Posterior vena cava (tissue), 2 donors: ENCODE data around the gene ITGA11. TPM values are rescaled to one million over a fixed set of nuclear protein-coding genes. Genes with fewer than 3 reads are reported as not detected.

ENCODE experiments used
- DNase-seq: peaks from one replicate; pipeline ENCODE4 v3.0.0-alpha.2; 2020; ENCODE audit warnings: low spot score
- intact Hi-C, 2 donors: fragments of 100-400 bp; cut with DNase I; formaldehyde crosslinking; loops; one replicate each; pipeline versions ENCODE4 v1.14.1 to v1.14.2; 2022 to 2023
- total RNA-seq, 2 donors: library from RNA; stranded (reverse); fragmentation: NEBNext Ultra II Directional; extraction: Animal tissue kit (Norgen Biotek cat#: 25700); gene quantifications; one replicate each; pipeline ENCODE4 v1.2.1, GENCODE V29; 2021
- donor health status: DM: yes; HTN: yes; CAD: no.
- donor health status: DM: yes; HTN: yes; CAD: no.

The ITGA11 gene
- total RNA-seq, 2 donors from 2014 or later = 23.1 to 62.5 TPM

DNA sequence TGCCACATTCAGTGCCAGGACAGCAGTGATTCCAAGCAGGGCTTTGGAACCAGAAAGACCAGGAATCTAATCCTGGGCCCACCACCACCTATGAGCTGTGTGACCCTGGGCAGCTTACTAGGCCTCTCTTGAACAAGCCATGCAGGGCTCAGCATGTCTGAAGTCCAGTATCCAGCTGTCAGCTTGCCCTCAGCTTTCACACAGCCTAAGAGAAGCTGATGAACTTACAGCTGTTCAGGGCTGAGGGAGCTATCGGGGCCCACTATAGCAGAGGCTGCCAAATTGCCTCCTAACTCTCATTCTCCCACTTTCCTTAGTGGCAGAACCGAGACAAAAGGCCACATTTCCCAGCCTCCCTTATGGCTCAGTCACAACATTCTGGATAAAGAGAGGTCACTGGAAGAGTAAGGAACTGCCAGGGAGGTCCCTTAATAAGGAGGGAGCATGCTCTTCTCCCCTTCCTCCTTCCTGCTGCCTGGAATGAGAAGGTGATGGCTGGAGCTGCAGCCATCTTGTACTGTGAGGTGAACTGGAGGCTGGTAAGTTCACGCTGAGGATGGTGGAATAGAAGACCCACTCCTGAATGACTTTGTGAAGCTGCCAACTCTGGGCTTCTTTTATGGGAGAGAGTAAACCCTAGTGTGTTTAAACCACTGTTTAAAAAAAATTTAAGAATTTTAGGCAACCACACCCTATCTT is 120.0 kb downstream of the ITGA11 start:
- intact Hi-C loops = no loop called here
- DNase-seq = no peak

DNA sequence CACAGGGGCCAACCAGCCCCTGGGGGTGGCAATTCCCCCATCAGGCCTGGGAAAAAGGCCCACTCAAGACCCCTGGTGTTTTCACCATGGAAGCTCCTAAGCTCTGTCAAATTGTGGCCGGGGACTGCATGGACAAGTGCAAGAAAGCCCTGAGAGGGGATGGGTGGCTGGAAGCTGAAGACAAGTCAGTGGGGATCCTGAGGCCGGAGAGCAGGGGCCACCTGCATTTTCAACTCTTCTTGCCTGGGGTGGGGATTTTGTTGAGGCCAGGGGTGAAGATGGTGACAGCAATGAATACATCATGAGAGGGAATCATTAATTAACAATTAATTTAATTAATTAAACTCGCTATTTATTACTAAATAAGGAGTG is 120.5 kb downstream of the ITGA11 start:
- intact Hi-C loops = no loop called here
- no peak for DNase-seq

DNA sequence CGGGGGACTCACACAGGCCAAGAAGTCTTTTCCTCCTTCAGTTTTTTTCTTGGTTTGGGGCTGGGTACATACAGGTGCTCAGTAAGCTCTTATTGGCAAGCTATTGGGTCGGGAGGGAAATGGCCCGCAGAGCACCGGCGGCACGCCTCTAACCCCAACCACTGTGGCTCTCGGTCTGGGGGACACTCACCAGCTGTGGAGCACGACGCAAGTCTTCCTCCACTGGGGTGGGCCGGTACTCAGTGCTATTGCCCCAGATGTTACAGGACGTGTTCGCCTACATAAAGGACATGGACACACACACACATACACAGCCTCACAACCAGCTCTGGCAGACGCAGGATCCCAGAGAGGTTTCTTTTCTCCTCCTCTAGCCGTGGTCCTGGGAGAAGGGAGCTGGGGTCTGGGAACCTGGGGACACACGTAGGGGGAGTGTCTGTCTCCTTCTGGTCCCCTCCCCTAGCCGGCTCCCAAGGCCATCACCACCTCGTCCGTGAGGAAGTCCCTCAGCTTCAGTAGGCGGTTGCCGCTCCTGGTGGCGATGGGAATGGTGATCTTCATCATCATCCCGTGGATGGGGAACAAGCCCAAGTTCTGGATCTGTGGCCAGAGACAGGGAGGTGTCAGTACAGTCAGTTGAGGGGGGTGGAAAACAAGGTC is 121.0 kb downstream of the ITGA11 start:
- intact Hi-C loops = no loop called here
- peak; percentile 57 for DNase-seq

DNA sequence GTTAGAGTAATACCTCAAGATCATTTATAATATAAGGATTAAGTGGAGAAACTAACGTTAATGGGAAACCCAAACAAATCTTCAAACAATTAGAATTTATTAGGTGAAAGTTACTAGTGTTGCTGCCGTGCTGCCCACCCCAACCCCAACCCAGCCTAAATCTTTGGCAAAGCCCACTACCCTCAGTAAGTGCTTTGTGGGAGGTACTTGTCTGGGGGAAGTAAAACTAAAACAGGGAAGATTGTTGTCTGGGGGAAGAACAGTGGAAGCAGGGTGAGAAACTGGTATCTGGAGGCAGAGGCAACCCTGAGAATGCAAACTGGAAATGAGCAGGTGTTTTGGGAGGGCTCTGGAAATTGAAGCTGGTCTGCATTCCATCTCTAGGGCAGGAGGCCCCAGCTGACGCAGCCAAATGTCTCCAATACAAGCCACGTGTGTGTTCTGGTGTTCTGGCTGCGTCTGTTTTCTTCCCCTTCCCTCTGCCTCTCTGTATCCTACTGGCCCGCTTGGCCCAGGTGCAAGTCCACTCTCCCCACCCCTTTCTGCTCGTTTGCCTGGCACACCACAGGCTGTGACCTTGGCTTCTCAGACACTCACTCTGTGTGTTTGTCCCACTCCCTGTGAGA is 121.7 kb downstream of the ITGA11 start:
- intact Hi-C loops = no loop called here
- DNase-seq = no peak

DNA sequence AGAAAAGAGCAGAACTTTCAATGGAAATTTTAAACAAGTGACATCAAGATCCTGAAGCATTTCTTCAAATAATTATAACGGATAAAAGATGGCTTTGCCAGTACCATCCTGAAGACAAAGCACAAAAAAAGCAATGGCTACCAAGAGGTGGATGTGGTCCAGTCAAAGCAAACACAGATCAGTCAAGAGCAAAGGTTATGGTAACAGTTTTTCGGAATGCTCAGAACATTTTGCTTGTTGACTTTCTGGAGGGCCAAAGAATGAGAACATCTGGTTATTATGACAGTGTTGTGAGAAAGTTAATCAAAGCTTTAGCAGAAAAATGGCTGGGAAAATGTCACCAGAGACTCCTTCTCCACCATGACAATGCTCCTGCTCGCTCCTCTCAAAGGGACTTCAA is 122.9 kb downstream of the ITGA11 start:
- no peak for DNase-seq
- intact Hi-C loops = loop anchor here (5.0 to 10.0 kb wide), 3 partner anchors 52 to 366 kb away; no protein-coding TSS in a partner anchor

DNA sequence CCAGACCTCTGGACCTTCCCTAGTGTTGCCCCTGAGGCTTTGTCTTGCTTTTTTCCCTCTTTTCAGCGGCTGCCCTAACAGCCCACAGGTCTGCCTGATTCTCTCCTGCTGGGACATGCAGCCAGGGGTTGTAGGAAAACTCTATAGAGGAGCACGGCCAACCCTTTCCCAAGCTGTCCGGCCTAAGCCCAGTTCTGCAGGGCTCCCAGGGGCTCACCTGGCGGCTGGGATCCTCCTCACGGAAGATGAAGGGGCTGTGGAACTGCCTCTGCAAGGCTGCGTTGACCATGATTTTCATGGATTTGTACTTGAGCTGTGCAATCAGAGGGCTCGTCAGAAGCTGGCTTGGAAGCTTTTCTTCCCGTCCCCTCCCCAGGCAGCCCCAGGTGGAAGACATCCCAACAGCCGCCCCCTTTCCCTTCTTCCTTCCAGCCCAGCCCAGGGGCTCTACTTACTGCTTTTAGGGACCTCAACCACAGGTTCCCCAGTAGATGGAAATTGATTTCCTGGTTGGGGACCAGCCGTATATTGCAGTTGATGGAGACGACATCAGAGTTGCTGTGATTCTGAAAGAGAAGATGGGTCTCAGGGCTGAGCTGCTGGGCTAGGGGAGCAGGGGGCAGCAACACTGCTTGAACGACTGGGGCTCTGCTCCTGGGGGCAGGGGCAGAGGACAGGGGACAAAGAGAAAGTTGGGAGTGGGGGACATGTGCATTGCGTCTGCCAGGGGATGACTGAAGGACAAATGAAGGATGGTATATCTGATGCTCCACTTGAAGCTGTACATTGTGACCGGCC is 124.6 kb downstream of the ITGA11 start:
- DNase-seq = no peak
- intact Hi-C loops = loop anchor here (5.0 to 10.0 kb wide), 3 partner anchors 50 to 367 kb away; no protein-coding TSS in a partner anchor

DNA sequence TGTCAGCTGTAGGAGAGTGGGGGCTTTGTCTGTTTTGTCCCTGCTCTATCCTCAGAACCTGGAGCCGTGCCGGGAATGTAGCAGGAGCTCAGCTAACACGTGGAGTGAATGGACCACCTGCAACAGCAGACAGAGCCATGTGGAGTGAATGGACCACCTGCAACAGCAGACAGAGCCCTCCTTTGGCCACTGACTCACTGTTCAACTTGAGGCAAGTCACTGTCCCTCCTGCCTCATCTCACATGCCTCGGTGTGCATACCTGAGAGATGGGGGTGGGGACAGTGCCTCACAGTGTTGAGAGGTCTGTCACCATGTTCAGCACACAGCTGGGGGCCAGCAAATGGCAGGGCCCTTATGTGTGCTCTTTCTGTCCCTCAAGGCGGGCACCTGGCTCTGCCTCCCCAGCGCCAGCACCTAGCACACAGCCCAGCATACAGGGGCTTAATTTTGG is 126.5 kb downstream of the ITGA11 start:
- no peak for DNase-seq
- intact Hi-C loops = loop anchor here (5.0 to 10.0 kb wide), 3 partner anchors 48 to 369 kb away; no protein-coding TSS in a partner anchor

DNA sequence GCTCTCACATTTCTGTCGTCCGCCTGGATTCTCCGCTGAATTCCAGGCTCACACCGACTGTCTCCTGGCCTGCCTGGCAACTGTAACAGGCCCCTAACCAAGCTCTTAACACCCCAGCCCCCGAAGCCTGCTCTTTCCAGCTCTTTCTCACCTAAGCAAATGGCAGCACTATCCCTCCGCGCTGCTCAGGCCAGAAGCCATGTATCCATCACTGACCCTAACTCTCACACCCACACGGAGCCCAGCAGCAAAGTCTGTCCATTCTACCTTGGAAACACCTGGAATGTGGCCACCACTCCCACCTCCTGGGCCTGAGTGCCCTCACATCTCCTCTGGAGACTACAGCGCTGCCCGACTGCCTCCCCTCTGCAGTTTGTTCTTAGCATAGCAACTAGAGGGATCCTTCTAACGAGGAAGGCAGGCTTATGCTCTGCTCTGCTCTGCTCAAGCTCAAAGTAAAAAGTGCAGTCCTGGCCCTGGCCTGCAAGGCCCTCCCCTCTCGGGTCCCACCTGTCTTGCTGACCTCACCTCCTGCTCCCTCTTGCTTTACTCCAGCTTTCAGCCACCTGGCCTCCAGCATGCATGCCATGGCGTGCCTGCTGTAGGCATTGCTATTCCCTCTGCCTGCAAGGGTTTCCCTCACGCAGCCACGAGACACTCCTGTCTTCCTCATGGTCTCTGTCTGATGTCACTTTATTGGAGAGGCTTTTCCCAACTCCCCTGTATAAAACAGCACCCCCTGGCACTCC is 127.2 kb downstream of the ITGA11 start:
- peak; percentile 77 for DNase-seq
- intact Hi-C loops = loop anchor here (5.0 to 10.0 kb wide), 4 partner anchors 47 to 370 kb away; no protein-coding TSS in a partner anchor

DNA sequence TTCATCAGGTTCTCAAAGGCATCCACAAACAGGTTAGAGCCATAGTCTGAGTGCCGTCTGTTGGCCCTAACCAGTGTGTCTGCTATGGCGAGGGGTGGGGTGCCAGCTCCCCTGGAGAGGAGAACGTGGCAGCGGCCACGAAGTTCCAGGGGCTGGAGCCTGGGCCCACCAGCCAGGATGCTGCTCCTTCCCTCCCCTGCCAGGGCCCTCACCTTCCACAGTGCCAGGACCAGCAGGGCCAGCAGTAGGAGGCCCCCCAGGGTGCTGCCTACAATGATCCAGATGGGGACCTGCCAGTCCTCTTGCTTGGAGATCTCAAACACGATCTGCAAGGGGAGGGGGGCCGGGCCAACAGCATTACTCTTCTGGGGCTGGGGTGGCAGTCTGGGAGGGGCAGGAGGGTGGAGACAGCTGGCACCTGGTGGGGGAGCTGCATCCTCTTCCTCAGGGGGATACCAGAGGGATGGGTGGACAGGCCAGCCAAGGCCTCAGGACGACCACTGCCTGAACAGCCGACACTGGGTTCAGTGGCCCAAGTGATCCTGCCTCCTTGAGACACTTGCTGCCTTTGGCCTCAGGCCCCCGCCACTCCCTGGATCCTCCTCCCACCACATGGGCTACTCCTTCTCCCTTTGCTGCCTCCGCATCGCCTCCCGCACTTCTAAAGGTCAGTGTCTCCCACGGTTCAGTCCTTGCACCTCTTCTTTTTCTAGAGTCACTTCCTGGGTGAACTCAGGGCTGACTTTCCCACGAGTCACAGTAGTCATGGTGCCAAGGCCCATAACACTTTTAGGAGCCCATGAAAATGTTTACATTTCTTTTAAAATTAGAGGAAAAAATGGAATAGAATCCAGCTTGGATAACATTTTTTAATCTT is 128.2 kb downstream of the ITGA11 start:
- DNase-seq = peak; percentile 79
- intact Hi-C loops = loop anchor here (5.0 to 10.0 kb wide), 3 partner anchors 79 to 371 kb away; no protein-coding TSS in a partner anchor

DNA sequence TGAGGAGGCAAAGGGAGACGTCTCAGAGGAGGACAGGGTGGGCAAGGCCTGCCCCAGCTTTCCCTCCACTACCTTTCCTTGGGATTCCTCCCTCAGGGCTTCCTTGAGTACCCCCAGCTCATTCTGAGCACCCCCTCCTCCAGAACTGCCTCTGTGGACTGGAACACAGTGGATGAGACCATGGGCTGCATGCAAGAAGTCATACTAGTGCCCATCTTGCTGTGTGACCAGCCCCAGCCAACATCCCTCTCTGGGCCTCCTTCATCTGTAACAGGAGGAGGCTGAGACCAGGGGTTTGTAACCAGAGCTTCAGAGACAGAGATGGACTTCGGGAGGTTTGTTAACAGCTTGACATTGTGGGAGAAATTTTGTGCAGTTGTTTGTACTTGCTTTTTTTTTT is 128.8 kb downstream of the ITGA11 start:
- intact Hi-C loops = loop anchor here (5.0 to 10.0 kb wide), 3 partner anchors 79 to 372 kb away; no protein-coding TSS in a partner anchor
- no peak for DNase-seq

DNA sequence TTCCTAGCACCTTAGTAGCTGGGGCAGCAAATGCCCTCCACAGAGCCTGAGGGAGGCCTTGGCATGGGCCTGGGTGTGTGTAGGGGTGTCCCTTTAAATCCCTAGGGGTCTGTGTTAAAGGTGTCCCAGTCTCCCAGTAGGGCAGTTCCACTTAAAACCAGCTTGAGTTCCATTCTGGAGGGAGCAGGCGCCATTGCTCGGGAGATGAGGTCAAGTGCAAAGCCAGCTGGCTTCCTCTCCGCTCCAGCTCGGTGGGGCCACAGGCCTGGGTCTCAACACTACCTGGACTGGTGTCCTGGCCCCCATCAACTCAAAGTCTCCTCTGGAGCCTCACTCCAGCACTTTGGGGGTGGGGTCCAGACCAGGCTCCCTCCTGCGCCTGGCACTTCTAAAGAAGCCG is 129.2 kb downstream of the ITGA11 start:
- intact Hi-C loops = loop anchor here (5.0 to 10.0 kb wide), 3 partner anchors 80 to 372 kb away; no protein-coding TSS in a partner anchor
- DNase-seq = peak; percentile 76

DNA sequence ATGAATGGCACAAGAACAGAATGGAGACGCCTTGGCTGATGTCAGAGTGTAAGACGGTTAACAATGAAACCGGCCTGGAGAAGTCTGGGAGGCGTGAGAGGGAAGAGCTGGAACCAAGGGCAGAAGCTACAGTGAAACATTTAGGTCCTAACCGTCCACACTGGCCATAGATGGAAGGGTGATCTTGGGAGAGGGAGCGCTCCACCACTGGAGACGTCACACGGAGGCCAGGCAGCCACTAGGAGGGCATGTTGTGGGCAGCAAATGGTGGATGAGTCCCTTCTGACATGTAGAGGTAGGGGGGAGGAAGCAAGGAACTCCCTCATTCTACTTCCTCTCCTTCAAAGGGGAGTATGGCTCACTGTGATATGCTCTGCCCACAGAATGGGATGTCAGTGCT is 130.7 kb downstream of the ITGA11 start:
- DNase-seq = no peak
- intact Hi-C loops = loop anchor here (5.0 to 10.0 kb wide), 3 partner anchors 81 to 374 kb away; no protein-coding TSS in a partner anchor

DNA sequence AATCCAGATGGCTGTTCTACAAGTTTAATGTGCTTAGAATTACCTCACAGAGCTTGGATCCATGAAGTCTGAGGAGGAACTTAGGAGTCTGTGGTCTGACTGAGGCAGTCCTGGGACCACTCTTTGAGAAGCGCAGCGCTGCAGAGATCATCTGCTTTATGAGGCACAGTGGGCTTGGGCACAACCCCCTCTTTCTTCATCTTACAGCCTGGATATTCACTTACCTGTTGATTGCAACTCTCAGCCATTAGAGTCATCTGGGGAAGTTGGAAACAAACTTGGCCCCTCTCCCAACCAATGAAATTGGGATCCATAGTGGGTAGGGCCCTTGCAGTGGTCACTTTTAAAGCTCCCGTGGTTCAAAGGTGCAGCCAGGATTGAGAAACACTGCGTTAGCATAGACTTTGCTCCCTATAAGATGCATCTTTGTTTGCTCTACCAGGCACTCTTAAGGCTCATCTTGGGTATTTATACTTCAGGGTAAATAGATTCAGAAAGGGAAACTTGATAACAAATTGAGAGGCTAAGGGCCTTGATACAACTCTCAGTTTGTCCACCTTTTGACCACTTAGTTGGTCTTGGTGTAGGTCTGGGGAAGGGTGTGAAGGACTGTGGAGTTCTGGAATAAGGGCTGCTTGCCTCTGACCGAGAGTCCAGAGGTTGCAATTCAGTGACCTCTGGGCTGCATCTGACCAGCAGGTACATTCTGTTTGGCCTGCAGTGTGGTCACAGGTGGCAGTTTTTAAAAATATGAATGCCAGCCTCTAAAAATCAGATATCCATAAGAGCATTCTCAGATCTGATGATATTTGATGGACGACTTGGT is 131.6 kb downstream of the ITGA11 start:
- intact Hi-C loops = loop anchor here (5.0 to 10.0 kb wide), 3 partner anchors 82 to 374 kb away; no protein-coding TSS in a partner anchor
- DNase-seq = no peak

DNA sequence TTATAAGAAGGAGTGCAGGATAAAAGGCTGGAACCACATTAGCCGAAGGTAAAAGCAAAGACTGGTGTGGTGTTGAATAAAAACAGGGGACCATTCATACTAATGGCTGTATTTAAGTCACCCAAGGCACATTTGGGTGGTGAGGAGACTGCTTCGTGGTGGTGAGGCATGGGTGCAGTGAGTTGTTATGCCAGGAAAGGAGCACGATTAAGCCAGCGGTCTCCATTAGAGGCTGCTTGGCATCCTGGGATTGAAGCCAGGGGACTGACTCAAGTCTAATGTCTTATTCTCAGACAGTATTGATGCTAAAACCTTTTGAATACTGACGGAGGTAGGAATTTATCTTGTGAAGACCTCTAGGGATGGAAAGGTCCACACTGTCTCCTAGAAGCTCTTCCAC is 132.5 kb downstream of the ITGA11 start:
- intact Hi-C loops = no loop called here
- DNase-seq = no peak

DNA sequence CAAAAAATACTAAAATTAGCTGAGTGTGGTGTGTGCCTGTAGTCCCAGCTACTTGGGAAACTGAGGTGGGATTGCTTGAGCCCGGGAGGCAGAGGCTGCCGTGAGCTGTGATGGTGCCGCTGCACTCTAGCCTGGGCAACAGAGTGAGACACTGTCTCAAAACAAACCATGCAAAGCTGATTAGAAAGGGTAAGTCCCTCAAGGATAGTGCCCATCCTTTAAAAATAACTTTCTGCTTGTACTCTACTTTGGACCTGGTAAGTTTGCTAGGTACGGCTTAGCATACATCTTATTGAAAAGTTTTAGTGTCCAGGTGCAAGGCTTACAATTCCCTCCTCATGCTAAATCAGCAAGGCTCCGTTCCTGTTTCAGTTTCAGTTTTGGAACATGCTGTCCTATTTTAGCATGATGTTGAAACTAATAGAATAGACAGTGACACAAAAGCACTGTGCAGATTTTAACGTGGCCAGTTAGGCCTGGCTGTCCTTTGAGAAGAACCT is 133.0 kb downstream of the ITGA11 start:
- DNase-seq = no peak
- intact Hi-C loops = no loop called here

DNA sequence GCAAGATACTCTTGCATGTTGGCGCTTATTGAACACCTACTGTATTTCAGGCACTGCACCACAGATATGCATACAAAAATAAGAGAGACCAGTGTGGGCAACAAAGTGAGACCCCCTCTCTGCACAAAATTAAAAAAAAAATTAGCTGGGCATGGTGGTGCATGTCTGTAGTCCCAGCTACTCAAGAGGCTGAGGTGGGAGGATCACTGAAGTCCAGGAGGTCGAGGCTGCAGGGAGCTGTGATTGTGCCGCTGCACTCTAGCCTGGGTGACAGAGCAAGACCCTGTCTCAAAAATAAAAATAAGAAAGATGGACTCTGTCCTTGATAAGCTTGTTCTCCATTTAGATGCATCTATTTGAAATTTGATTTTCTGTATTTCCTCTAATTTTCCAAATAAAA is 133.6 kb downstream of the ITGA11 start:
- DNase-seq = no peak
- intact Hi-C loops = no loop called here
